ENCODE measurements around the gene EIF5B. TPM values are rescaled to one million over a fixed set of nuclear protein-coding genes. Genes with fewer than 3 reads are reported as not detected.

Gene EIF5B
- total RNA-seq, 1 donor, result 11.2 TPM

GRCh38 chr2:99403524-99403923 lies 66.3 kb downstream of the EIF5B start:
- no peak for DNase-seq (ENCODE audit: insufficient read length, low spot score, missing footprints)
- H3K36me3 ChIP-seq (ENCODE audit: insufficient read depth, low read length), result peaks cover 76% of the 10 kb centered on the region
- no peaks in the 10 kb centered on the region for H4K20me1 ChIP-seq (ENCODE audit: insufficient read depth, low read length)
- H2AFZ ChIP-seq (ENCODE audit: low read length), result no peak overlapping the region
- H3K4me3 ChIP-seq (ENCODE audit: insufficient read depth, low read length), result no peak overlapping the region
- H3K4me2 ChIP-seq (ENCODE audit: insufficient read depth, low read length), result no peak overlapping the region
- H3K79me2 ChIP-seq (ENCODE audit: insufficient read depth, low read length), result no peaks in the 10 kb centered on the region
- H3K27ac ChIP-seq (ENCODE audit: low read depth, low read length), result no peak overlapping the region
- peaks cover 8% of the 10 kb centered on the region for H3K4me1 ChIP-seq (ENCODE audit: insufficient read depth, low read length)
- TF ChIP-seq, protein P1, sequence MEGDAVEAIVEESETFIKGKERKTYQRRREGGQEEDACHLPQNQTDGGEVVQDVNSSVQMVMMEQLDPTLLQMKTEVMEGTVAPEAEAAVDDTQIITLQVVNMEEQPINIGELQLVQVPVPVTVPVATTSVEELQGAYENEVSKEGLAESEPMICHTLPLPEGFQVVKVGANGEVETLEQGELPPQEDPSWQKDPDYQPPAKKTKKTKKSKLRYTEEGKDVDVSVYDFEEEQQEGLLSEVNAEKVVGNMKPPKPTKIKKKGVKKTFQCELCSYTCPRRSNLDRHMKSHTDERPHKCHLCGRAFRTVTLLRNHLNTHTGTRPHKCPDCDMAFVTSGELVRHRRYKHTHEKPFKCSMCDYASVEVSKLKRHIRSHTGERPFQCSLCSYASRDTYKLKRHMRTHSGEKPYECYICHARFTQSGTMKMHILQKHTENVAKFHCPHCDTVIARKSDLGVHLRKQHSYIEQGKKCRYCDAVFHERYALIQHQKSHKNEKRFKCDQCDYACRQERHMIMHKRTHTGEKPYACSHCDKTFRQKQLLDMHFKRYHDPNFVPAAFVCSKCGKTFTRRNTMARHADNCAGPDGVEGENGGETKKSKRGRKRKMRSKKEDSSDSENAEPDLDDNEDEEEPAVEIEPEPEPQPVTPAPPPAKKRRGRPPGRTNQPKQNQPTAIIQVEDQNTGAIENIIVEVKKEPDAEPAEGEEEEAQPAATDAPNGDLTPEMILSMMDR (IDR thresholded peaks at IDR 0.05; ENCODE audit: extremely low read depth, low read depth, low read length), result no peak
- no peaks in the 10 kb centered on the region for H3K27me3 ChIP-seq (ENCODE audit: insufficient read depth, low read length)
- no peaks in the 10 kb centered on the region for H3K9me3 ChIP-seq (ENCODE audit: low read depth, low read length)

GRCh38 chr2:99404039-99404796 lies 67.0 kb downstream of the EIF5B start:
- no peaks in the 10 kb centered on the region for H4K20me1 ChIP-seq (ENCODE audit: insufficient read depth, low read length)
- no peak overlapping the region for H3K4me3 ChIP-seq (ENCODE audit: insufficient read depth, low read length)
- H3K27ac ChIP-seq (ENCODE audit: low read depth, low read length), result no peak overlapping the region
- H3K4me1 ChIP-seq (ENCODE audit: insufficient read depth, low read length), result peaks cover 8% of the 10 kb centered on the region
- no peaks in the 10 kb centered on the region for H3K79me2 ChIP-seq (ENCODE audit: insufficient read depth, low read length)
- no peak overlapping the region for H3K4me2 ChIP-seq (ENCODE audit: insufficient read depth, low read length)
- H3K27me3 ChIP-seq (ENCODE audit: insufficient read depth, low read length), result no peaks in the 10 kb centered on the region
- no peak overlapping the region for H2AFZ ChIP-seq (ENCODE audit: low read length)
- no peaks in the 10 kb centered on the region for H3K9me3 ChIP-seq (ENCODE audit: low read depth, low read length)
- TF ChIP-seq, protein P1 (IDR thresholded peaks at IDR 0.05; ENCODE audit: extremely low read depth, low read depth, low read length), result no peak
- peaks cover 69% of the 10 kb centered on the region for H3K36me3 ChIP-seq (ENCODE audit: insufficient read depth, low read length)
- DNase-seq (ENCODE audit: insufficient read length, low spot score, missing footprints), result no peak

DNA sequence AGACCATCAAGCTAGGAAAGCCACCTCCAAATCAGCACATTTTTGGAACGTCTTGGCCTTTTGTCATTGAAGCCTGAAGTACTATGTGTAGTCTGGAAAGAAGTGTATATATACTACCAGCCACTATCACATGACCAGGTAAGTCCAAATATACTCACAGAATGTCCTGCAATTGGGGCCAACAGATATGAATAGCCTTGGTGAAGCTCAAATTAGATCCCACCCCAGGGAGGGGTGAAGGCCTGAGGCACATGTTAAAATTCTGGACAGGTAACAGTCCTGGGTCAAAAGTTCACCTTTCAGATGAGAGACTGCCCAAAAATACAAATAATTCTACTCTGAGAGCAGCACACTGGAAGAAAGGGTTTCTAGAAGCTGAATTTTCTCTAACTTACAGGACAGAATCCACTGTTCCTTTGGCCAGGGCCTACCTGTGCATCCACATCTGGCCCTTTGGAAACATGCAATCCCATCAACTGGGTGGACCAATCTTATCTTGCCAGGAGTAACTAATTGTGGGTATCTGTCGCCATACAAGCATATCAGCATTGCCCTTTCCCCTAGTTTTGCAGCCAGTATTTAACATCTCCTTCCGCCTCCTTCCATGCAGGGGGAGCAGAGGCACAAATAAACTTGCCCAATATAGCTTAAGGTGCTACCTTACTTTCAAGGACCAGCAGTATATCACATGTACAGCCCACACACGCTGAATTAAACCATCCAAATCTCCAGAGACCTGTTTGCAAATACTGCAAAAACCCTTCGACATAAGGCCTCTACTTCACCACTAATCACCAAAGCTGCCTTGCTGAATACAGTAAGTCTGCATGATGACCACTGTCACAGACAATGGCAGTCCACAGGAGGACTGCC lies 67.8 kb downstream of the EIF5B start:
- no peak for DNase-seq (ENCODE audit: insufficient read length, low spot score, missing footprints)
- no peaks in the 10 kb centered on the region for H4K20me1 ChIP-seq (ENCODE audit: insufficient read depth, low read length)
- no peaks in the 10 kb centered on the region for H3K79me2 ChIP-seq (ENCODE audit: insufficient read depth, low read length)
- no peaks in the 10 kb centered on the region for H3K27me3 ChIP-seq (ENCODE audit: insufficient read depth, low read length)
- peaks cover 8% of the 10 kb centered on the region for H3K4me1 ChIP-seq (ENCODE audit: insufficient read depth, low read length)
- TF ChIP-seq, protein P1 (IDR thresholded peaks at IDR 0.05; ENCODE audit: extremely low read depth, low read depth, low read length), result no peak
- H3K36me3 ChIP-seq (ENCODE audit: insufficient read depth, low read length), result peaks cover 63% of the 10 kb centered on the region
- H3K4me3 ChIP-seq (ENCODE audit: insufficient read depth, low read length), result no peak overlapping the region
- H2AFZ ChIP-seq (ENCODE audit: low read length), result no peak overlapping the region
- no peak overlapping the region for H3K27ac ChIP-seq (ENCODE audit: low read depth, low read length)
- H3K4me2 ChIP-seq (ENCODE audit: insufficient read depth, low read length), result no peak overlapping the region
- no peaks in the 10 kb centered on the region for H3K9me3 ChIP-seq (ENCODE audit: low read depth, low read length)

DNA sequence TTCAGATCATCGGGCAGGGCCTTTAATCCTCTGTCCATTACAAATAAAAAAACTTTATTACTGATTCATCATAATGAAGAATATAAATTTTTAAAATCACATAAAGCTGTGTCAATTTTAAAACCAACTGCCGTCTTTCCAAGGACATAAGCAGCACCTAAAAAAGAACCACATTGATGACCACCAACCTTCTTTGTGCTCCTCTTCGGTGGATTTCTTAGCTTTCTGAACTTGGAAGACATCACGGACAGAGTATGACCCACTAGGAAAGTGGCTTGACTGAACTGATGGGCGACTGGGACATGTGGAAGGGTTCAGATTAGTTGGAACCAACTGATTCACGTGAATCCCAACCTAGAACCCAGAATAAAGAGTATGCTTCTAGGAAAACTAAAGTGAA lies 68.9 kb downstream of the EIF5B start:
- DNase-seq (ENCODE audit: insufficient read length, low spot score, missing footprints), result no peak
- no peak overlapping the region for H2AFZ ChIP-seq (ENCODE audit: low read length)
- H3K27ac ChIP-seq (ENCODE audit: low read depth, low read length), result no peak overlapping the region
- H3K9me3 ChIP-seq (ENCODE audit: low read depth, low read length), result no peaks in the 10 kb centered on the region
- no peaks in the 10 kb centered on the region for H4K20me1 ChIP-seq (ENCODE audit: insufficient read depth, low read length)
- TF ChIP-seq, protein P1 (IDR thresholded peaks at IDR 0.05; ENCODE audit: extremely low read depth, low read depth, low read length), result no peak
- no peak overlapping the region for H3K4me2 ChIP-seq (ENCODE audit: insufficient read depth, low read length)
- H3K4me3 ChIP-seq (ENCODE audit: insufficient read depth, low read length), result no peak overlapping the region
- H3K27me3 ChIP-seq (ENCODE audit: insufficient read depth, low read length), result no peaks in the 10 kb centered on the region
- H3K36me3 ChIP-seq (ENCODE audit: insufficient read depth, low read length), result peaks cover 58% of the 10 kb centered on the region
- no peaks in the 10 kb centered on the region for H3K79me2 ChIP-seq (ENCODE audit: insufficient read depth, low read length)
- peaks cover 8% of the 10 kb centered on the region for H3K4me1 ChIP-seq (ENCODE audit: insufficient read depth, low read length)
